Activated CD4-positive, alpha-beta T cell treated with anti-CD3 and anti-CD28 coated beads, Interleukin-2, amount 50 U/mL, for 48 hours (primary cell): Measurements from ENCODE around the gene UBE2D3.
"Not testable (repeated sequence)": the region's sequence is repeated elsewhere in the genome, so short reads cannot be mapped to it uniquely, and the experiment has no call there.

Source experiments
- DNase-seq, 2 experiments: peaks; one replicate each; pipeline ENCODE4 v3.0.0-alpha.2; 2020

The UBE2D3 gene

GRCh38 chr4:102828497-102828808 is 1.1 kb upstream of the UBE2D3 start:
- DNase-seq = no peak

- peak; percentile 98 to 99 for DNase-seq
These were observed 534 bp upstream of the UBE2D3 start for GRCh38 chr4:102827674-102828496.

GRCh38 chr4:102826105-102826889 is 1.1 kb downstream of the UBE2D3 start:
- DNase-seq = no peak

DNA sequence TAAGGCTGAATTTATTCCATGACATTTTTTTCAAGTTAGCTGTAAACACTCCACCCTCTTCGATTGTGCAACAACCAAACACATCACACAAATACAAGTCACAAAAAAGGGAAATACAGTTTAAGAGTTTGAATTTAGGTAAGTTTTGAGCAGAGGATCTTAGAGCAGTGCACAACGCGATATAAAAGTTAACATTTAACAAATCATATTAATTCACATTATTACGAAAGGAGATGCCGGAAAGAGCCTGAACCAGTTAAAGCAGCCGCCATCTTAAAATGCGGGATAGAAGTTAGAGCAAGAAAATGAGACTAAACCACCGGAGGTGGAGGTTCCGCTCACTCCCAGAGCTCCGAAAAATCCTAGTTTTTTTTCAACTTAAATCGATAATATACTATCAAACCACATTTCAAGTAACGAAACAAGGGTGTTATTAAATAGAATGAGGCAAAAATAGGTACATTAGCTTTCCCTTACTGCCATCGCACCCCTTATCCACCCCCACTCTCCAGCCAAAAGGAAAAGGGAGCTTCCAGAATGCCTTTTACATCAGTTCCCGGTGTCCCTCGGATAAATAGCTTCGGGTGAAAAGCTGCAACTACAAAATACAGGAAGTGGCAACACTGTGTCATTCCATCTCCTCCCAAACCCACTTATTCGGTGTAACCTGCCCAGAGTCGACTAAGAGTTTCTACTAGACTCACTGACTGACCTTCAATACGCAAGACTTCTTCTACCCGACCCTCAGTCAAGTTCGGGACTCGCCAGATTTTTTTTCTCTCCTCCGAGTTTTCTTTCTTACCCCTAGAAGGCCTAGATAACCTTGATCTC is 1.9 kb downstream of the UBE2D3 start:
- peak; percentile 24 to 38 for DNase-seq

DNA sequence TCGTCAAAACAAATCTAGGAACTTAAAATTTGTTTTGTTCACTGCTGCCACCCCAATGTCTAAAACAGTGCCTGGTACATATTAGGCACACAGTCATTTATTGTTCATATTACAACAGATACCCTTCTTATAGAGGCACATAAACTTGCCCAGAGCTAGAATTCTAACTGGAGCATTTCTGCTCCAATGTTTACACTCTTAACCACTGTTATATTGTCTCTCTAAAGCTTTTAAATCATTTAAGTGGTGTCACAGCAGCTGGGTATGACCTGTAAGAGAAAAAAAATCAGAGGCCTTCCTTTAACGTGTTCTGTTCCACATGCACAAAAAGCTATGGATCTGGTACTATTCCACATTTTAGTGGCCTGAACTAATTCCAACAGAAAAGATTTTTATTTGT is 3.0 kb downstream of the UBE2D3 start:
- DNase-seq = no peak

GRCh38 chr4:102823897-102824296 is 3.5 kb downstream of the UBE2D3 start:
- no peak for DNase-seq

DNA sequence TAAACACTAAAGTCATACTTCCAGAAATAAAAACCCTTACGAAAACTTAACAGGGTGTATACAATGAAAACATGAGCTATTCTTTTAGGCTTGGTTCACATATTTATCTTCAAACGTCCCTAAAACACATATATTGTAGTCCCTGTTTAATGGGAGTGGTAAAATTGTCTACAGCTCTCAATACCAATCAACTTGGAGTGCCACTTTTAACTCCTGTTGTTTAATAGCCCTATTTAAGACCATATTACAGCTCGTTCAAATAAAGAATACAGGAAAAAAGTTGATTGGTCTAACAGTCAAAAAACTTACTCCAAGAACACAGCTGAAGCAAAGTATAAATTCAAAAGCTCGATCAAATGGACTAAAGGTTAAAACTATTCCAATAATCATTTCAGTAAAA is 3.9 kb downstream of the UBE2D3 start:
- no peak for DNase-seq

DNA sequence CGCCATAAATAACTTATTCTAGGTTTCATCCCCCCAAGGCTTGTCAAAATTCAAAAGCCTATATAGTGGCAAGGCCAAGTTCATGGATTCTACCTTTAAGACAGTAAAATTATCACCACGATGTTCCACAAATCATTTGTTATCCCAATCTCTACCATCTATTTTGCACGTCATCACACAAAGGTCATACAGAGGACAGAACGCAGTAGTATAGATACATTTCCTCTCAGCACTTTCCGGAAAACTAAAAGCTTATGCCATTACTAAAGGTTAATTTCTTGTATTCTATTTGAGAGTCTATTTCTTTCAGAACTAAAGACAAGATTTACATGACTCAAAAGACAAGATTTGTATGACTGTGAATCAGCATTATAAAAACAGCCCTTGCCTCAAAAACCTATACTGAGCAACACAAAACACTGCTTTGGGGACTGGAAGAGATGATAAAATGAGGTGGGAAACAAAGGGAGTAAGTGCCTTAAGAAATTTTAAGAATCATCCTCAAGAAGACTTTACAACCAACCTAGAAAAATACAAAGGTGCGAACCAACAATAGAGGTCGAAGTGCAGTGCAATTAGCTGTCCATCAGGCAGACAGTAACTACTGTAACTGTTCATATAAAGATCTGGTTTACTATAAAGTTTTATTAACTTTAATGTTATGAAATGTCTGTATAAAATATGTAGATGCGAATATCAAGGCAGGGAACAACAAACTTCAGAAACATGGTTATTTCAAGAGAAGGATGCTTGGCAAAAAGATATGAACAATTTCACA is 7.6 kb downstream of the UBE2D3 start:
- DNase-seq = no peak

- not testable (repeated sequence) for DNase-seq
These were observed 8.3 kb downstream of the UBE2D3 start for GRCh38 chr4:102819100-102819499.

GRCh38 chr4:102817613-102818268 is 9.6 kb downstream of the UBE2D3 start:
- no peak for DNase-seq

GRCh38 chr4:102817021-102817605 is 10.2 kb downstream of the UBE2D3 start:
- no peak for DNase-seq

- no peak for DNase-seq
These were observed 11.4 kb downstream of the UBE2D3 start for GRCh38 chr4:102815981-102816380.

GRCh38 chr4:102809691-102810090 is 17.7 kb downstream of the UBE2D3 start:
- DNase-seq = no peak

DNA sequence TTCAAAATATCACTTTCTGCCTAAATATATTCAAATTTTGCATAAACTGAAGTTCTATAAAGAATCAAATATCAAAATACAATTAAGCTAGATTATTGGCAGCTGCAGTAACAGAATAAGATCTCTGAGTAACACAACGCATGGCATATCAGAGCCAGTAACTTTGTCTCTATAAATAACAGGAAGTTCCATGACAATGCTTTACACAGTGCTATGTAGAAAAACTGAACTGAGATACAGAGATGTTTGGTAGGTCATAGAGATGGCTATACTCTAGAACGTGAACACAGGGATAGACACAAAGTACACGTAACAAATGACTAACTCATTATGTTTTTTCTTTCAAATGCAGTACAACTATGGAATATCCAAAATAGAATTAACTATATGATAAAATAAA is 18.2 kb downstream of the UBE2D3 start:
- DNase-seq = no peak

GRCh38 chr4:102808009-102808408 is 19.3 kb downstream of the UBE2D3 start:
- DNase-seq = no peak

DNA sequence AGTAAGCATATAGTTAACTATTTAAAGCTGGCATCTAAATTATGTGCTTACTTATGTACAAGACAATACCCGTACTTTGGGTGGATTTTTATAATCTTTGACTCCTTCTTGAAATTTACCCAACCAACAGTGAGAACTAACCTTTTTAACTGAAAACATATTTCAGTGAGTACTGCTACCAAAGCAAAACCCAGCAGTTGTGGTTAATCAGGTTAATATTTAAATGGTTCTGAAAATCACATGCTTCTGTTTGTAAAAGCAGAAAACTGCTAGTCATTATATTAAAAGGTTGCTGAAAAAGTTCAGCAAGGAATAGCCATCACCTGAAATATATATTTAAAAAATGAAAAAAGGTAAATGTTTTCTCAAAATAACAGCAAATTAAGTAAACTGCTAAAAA is 20.0 kb downstream of the UBE2D3 start:
- no peak for DNase-seq

DNA sequence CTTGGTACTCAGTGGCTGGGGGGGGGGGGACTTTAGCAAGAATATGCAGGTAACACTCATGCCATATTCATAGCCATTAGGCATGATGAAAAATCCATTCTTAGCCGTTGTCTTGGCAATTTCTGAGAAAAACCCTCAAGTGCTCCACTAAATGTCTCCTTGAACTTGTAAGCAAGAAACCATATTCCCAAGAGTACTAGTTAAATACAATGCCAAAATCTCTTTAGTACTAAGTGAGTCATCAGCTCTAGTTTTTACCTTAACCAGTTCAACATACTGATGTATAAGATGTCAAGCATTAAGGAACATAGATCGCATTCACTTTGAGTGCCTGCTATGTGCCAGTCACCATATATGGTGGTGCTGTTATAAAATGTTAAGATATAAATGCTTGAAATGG is 27.5 kb downstream of the UBE2D3 start:
- DNase-seq = no peak

DNA sequence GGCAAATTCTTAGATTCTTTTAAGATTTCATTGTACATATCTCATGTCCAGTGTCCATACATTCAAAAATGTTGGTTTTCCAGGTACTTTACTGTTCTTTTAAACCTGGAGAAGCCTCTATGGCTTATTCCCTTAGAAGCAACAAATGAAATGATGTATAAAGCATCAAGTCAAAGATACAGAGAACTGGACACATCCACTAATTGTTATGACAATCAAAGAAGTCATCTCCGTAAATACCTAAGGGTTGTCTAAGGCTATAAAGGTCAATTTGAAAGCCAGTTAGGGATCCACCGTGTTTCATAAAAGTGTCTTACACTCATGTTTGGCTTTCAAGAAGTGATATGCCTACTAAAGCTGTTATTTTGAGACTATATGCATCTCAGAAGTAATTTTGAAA is 32.4 kb downstream of the UBE2D3 start:
- DNase-seq = no peak

DNA sequence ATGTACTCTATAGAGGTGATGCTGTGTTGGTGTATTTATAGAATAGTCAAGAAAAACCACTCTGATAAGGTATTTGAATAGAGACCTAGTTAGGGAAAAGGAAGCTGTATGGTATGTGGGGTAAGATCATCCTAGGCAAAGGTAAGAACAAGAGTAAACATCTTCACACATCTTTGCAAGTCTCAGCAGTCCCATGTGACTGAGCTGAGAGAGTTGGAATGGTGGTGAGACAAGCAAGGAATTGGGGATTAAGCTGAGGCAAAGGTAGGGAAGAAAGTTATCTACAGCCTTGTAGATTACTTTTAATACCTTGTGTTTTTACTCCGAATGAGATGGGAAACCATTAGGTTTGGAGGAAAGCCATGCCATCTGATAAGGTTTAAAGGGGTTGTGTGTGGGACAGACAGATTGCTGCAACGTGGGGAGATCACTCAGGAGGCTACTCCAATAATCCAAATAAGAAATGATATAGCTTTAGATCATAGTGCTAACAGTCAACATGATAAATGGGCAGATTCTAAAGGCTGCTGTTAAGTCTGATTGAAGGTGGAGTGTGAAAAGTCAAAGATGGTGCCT is 34.9 kb downstream of the UBE2D3 start:
- no peak for DNase-seq

- no peak for DNase-seq
These were observed 36.0 kb downstream of the UBE2D3 start for GRCh38 chr4:102791318-102791835.

GRCh38 chr4:102789317-102789717 is 38.0 kb downstream of the UBE2D3 start:
- DNase-seq = no peak
